Natural killer cell treated with Interleukin-12 subunit alpha and Interleukin-12 subunit beta and Interleukin-15 and Interleukin-18, amount 100 ng/mL, for 72 hours (primary cell): ENCODE data around the gene CHRNE. TPM values are rescaled to one million over a fixed set of nuclear protein-coding genes. Genes with fewer than 3 reads are reported as not detected.

ENCODE experiments used
- ATAC-seq, 2 donors: fragments of 150-1000 bp; cut with Tn5 transposase in 1 of 2; sonication (Bioruptor Pico), chemical (Tn5 transposase) in 1 of 2; 2 replicates each; pipeline ENCODE4 v1.10.0; 2021
- DNase-seq: peaks from one replicate; pipeline ENCODE4 v3.0.0; 2022; ENCODE audit warnings: low spot score
- H3K27ac Mint-ChIP-seq, 2 donors: 1 replicate in 1 of 2; 2 replicates in 1 of 2; pipeline ENCODE4 v1.8.0; 2022; ENCODE audit warnings: mixed read lengths in 2 of 2, mild to moderate bottlenecking in 1 of 2, moderate library complexity in 1 of 2
- H3K27me3 Mint-ChIP-seq, 2 donors: 1 replicate in 1 of 2; 2 replicates in 1 of 2; pipeline ENCODE4 v1.8.0; 2022; ENCODE audit warnings: mixed read lengths in 2 of 2
- H3K36me3 Mint-ChIP-seq: one replicate; pipeline ENCODE4 v1.8.0; 2022; ENCODE audit warnings: mixed read lengths
- H3K4me1 Mint-ChIP-seq, 2 donors: 1 replicate in 1 of 2; 2 replicates in 1 of 2; pipeline ENCODE4 v1.8.0; 2022; ENCODE audit warnings: low read depth in 2 of 2, mixed read lengths in 2 of 2, mild to moderate bottlenecking in 1 of 2
- H3K4me3 Mint-ChIP-seq: one replicate; pipeline ENCODE4 v1.8.0; 2022; ENCODE audit warnings: mixed read lengths
- H3K9me3 Mint-ChIP-seq: 2 replicates; pipeline ENCODE4 v1.8.0; 2022; ENCODE audit warnings: mixed read lengths
- total RNA-seq, 2 donors: library from RNA; stranded (reverse); gene quantifications; one replicate each; pipeline ENCODE4 v1.2.3, GENCODE V29; 2022

The CHRNE gene
- total RNA-seq, 2 donors from 2014 or later = 3.9 to 7.6 TPM

DNA sequence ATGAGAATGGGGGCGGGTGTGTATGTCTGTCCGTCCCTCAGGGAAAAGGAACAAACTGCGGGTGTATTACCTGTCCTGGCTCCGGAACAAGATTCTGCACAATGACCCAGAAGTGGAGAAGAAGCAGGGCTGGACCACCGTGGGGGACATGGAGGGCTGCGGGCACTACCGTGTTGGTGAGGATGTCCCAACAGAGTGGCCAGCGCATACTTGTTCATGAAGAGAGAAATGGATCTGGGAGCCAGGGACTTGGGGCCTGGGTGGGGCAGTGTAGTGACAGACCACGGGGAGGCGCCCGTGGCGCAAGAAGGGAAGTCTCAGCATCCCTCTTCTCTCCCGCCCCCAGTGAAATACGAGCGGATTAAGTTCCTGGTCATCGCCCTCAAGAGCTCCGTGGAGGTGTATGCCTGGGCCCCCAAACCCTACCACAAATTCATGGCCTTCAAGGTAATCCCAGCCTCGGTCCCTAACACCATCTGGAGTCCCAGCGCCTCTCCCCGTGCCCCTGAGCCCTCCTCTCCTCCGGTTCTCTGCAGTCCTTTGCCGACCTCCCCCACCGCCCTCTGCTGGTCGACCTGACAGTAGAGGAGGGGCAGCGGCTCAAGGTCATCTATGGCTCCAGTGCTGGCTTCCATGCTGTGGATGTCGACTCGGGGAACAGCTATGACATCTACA is 7.1 kb downstream of the CHRNE start:
- Mint-ChIP-seq H3K4me1 (peaks cover 10 to 14% of the 10 kb centered on the region in 2 donors), H3K36me3 (no peaks in the 10 kb centered on the region), H3K27me3 (no peaks in the 10 kb centered on the region), H3K27ac (no peak overlapping the region), H3K9me3 (no peaks in the 10 kb centered on the region), H3K4me3 (no peak overlapping the region)
- DNase-seq = peak; percentile 23
- ATAC-seq = no peak

DNA sequence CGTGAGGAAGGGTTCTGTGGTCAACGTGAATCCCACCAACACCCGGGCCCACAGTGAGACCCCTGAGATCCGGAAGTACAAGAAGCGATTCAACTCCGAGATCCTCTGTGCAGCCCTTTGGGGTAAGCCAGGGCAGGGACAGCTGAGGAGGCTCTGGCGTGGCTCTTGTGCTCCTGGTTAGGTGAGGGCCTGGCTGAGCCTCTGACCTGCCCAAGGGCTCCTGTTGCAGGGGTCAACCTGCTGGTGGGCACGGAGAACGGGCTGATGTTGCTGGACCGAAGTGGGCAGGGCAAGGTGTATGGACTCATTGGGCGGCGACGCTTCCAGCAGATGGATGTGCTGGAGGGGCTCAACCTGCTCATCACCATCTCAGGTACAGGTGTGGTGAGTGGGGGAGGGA is 7.8 kb downstream of the CHRNE start:
- Mint-ChIP-seq H3K4me1 (peaks cover 7 to 12% of the 10 kb centered on the region in 2 donors), H3K36me3 (no peaks in the 10 kb centered on the region)

DNA sequence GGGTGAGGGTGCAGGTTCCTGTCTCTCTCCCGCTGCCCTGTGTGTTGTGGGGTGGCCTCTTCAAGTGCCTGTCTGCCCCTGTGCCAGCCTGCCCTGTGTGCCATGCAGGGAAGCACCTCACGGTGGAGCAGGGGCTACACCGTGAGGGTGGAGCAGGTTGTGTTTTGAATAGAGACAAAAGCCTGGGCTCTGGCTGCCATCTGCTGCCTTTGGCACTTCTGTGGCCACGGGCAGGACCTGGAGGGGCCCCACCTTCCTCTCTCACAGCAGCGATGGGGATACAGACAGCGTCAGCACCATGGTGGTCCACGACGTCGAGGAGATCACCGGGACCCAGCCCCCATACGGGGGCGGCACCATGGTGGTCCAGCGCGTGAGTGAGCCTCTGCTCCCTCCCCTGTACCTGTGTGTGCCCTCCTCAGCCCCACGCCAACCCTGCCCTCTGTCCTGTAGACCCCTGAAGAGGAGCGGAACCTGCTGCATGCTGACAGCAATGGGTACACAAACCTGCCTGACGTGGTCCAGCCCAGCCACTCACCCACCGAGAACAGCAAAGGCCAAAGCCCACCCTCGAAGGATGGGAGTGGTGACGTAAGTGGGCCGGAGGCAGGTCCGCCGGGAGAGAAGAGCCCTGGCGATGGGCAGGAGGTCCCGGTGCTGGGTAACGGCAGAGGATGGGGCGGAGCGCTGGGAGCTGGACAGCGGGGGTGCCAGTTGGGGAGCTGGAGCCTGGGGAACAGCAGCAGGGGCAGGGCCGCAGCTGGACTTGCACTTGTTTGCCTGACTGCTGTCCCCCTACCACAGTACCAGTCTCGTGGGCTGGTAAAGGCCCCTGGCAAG is 9.0 kb downstream of the CHRNE start:
- Mint-ChIP-seq H3K4me1 (peaks cover 0 to 8% of the 10 kb centered on the region in 2 donors), H3K27me3 (no peaks in the 10 kb centered on the region), H3K36me3 (no peaks in the 10 kb centered on the region), H3K27ac (no peak overlapping the region), H3K4me3 (no peak overlapping the region), H3K9me3 (no peaks in the 10 kb centered on the region)
- ATAC-seq (no peak), DNase-seq (peak; percentile 51)

More for the DNA sequence above, 7.8 kb downstream of the CHRNE start:
- Mint-ChIP-seq H3K27ac (no peak overlapping the region), H3K4me3 (no peak overlapping the region), H3K27me3 (no peaks in the 10 kb centered on the region), H3K9me3 (no peaks in the 10 kb centered on the region)
- ATAC-seq = no peak
- no peak for DNase-seq

DNA sequence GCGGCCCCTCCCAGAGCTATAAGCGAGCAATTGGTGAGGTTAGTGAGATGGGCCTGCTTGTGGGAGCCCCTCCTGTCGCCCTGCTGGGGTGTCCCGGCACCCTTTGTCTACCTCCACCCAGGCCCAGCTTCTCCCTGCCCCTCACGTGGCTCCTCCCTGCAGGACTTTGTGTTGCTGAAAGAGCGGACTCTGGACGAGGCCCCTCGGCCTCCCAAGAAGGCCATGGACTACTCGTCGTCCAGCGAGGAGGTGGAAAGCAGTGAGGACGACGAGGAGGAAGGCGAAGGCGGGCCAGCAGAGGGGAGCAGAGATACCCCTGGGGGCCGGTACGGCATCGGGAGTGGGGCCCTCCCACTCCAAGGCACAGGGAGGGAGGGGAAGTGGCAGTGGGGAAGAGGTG is 9.6 kb downstream of the CHRNE start:
- no peak for ATAC-seq
- H3K27me3 Mint-ChIP-seq = no peaks in the 10 kb centered on the region

DNA sequence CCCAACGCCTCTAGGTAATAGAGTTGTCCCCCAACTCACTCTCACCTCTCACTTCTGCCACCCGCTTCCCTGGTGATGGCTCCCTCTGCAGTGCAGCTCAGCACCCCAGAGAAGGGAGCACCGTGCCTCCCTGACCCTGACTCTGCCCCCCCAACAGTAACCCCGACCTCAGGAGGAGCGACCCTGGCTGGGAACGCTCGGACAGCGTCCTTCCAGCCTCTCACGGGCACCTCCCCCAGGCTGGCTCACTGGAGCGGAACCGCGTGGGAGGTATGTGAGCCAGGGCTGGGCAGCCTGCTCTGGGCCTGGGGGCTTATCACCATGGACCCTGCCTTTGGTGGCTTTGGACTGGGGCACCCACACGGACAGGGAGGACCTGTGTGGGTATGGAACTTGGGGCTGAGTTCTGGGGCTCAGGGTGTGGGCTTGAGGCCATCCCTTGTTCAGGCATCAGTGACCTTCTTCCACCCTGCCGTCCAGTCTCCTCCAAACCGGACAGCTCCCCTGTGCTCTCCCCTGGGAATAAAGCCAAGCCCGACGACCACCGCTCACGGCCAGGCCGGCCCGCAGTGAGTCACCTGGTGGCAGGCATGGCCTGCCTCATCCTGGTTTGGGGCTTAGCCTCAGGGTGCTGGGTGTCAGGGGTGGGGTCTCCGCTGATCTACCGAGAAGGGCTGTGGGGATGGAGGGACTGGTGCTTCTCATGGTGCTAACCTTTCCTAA is 10.2 kb downstream of the CHRNE start:
- no peak overlapping the region for H3K4me3 Mint-ChIP-seq
- no peak overlapping the region for H3K27ac Mint-ChIP-seq

More for the DNA sequence above, 9.6 kb downstream of the CHRNE start:
- peak; percentile 8 for DNase-seq
- peaks cover 0 to 4% of the 10 kb centered on the region in 2 donors for H3K4me1 Mint-ChIP-seq
- no peaks in the 10 kb centered on the region for H3K9me3 Mint-ChIP-seq
- H3K36me3 Mint-ChIP-seq = no peaks in the 10 kb centered on the region
- H3K4me3 Mint-ChIP-seq = no peak overlapping the region
- H3K27ac Mint-ChIP-seq = no peak overlapping the region

DNA sequence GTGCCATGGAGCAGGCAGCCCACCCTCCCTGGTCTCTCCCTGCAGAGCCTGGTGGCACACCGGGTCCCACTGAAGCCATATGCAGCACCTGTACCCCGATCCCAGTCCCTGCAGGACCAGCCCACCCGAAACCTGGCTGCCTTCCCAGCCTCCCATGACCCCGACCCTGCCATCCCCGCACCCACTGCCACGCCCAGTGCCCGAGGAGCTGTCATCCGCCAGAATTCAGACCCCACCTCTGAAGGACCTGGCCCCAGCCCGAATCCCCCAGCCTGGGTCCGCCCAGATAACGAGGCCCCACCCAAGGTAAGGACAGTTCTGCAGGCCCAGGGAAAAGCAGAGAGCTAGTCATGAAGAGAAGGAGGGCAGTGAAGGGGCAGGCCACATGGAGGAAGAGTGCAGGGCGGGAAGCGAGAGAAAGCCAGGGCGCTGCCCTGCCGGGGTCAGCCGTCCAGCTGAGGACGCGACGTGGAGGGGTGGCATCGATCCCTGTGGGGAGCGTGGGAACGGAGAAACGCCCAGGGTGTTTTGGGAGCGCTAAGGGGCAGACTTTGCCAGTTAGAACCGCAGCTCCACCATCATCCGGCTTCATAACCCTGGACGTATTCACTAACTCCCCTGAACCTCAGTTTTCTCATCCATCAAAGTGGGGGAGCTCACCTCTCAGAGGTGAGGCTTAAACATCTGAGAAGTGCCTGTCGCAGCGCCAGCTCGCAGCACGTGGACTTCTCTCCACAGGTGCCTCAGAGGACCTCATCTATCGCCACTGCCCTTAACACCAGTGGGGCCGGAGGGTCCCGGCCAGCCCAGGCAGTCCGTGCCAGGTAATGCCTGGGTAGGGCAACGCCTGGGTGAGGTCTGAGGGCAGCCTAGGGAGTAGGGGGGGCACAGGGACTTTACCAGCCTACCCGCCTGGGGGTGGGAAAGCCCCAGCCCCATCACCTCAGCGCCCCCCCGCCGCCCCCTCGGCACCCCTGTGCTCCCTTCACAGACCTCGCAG is 11.2 kb downstream of the CHRNE start:
- H3K27me3 Mint-ChIP-seq = no peaks in the 10 kb centered on the region
- ATAC-seq (no peak), DNase-seq (no peak)
- no peak overlapping the region for H3K27ac Mint-ChIP-seq
- peaks cover 0 to 4% of the 10 kb centered on the region in 2 donors for H3K4me1 Mint-ChIP-seq
- no peaks in the 10 kb centered on the region for H3K9me3 Mint-ChIP-seq
- H3K4me3 Mint-ChIP-seq = no peak overlapping the region
- no peaks in the 10 kb centered on the region for H3K36me3 Mint-ChIP-seq

More for the DNA sequence above, 10.2 kb downstream of the CHRNE start:
- Mint-ChIP-seq H3K27me3 (no peaks in the 10 kb centered on the region), H3K9me3 (no peaks in the 10 kb centered on the region), H3K36me3 (no peaks in the 10 kb centered on the region), H3K4me1 (peaks cover 0 to 4% of the 10 kb centered on the region in 2 donors)
- no peak for DNase-seq
- ATAC-seq = no peak

DNA sequence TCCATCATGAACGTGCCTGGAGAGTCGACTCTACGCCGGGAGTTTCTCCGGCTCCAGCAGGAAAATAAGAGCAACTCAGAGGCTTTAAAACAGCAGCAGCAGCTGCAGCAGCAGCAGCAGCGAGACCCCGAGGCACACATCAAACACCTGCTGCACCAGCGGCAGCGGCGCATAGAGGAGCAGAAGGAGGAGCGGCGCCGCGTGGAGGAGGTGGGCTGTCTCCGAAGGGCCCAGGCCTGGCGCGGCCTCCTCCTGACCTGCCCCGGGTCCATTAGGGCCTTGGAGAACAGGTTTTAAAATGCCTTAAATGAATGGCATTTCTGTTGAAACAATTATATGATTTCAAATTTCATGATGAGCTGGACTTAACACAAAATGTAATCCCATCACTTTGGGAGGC is 15.3 kb downstream of the CHRNE start:
- Mint-ChIP-seq H3K36me3 (no peaks in the 10 kb centered on the region), H3K9me3 (no peaks in the 10 kb centered on the region), H3K27ac (no peak overlapping the region)

DNA sequence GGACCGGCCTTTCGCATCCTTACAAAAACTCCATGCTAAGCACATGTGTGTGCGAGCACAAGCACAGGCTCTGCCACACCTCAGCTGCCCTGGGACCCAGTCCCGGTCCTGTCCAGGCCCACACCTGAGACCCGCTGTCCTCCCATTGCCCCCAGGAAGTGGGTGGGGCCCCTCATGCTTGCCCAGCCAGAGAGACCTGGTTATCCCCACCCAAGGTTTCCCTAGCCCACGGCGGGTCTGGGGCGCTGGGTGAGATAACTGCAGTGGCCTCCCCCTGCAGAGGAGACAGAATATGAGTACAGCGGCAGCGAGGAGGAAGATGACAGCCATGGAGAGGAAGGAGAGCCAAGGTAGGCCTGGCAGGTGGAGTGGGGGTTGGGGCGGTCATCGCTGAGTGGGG is 16.1 kb downstream of the CHRNE start:
- H3K36me3 Mint-ChIP-seq = no peaks in the 10 kb centered on the region
- H3K27me3 Mint-ChIP-seq = no peaks in the 10 kb centered on the region
- no peak overlapping the region for H3K27ac Mint-ChIP-seq

More for the DNA sequence above, 15.3 kb downstream of the CHRNE start:
- Mint-ChIP-seq H3K4me3 (no peak overlapping the region), H3K27me3 (no peaks in the 10 kb centered on the region), H3K4me1 (peaks cover 0 to 8% of the 10 kb centered on the region in 2 donors)
- DNase-seq (no peak), ATAC-seq (no peak)

DNA sequence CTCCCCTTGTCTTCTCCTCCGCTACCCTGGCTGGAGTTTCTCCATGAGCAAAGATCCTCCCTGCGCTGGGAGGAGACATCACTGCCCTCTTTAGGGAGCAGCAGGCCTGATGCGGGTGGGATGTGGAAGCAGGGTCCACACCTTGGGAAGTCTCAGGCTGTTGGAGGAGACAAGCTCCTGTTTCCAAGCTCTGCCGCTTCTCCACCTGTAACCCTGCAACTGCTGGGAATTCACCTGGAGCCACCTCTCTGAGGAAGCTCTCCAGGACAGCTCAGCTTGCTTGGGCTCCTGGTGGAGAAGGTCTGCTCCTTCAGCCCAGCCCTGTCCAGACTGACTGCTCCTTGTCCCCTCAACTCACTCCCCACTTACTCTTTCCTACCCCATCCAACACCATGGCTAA is 18.4 kb downstream of the CHRNE start:
- Mint-ChIP-seq H3K4me3 (no peak overlapping the region), H3K36me3 (no peaks in the 10 kb centered on the region), H3K27ac (no peak overlapping the region), H3K4me1 (peaks cover 0 to 15% of the 10 kb centered on the region in 2 donors), H3K9me3 (no peaks in the 10 kb centered on the region), H3K27me3 (no peaks in the 10 kb centered on the region)
- no peak for ATAC-seq
- no peak for DNase-seq

More for the DNA sequence above, 16.1 kb downstream of the CHRNE start:
- DNase-seq = no peak
- ATAC-seq = no peak
- Mint-ChIP-seq H3K9me3 (no peaks in the 10 kb centered on the region), H3K4me3 (no peak overlapping the region), H3K4me1 (peaks cover 0 to 13% of the 10 kb centered on the region in 2 donors)

DNA sequence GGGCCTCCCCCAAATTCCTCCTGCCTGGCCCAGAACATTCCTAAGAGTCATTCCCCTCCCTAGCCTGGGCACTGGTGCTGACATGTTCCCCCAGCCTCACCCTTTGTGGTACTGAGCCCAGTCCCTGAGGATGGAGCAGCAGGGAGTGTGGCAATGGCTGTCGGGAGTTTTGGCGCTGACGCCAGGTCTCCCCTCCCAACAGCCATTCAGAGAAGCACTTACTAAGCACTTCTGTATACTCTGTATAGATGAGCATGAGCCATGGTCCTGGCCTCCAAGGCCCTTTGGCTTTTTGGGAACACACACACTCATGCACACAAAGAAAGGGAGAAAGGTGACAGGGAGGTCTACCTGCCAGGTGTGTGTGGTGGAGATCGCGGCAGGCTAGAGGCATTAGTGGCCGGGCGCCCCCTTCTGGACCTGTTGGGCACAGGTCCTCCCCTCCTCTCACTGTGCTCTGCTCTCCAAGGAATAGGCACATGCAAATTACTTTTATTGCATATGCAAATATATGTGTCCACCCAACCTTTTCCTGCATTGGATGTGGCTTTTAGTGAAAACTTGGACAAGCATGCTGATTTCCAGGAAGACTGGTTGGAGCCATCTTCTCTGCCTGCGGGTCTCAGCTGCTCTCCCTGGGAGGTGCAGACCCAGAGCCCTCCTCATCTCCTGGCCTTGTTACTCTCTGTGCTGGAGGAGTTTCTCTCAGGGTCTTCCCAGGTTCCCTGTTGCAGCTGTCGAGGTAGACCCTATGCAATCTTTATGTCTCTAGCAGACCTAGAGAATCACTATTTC is 20.9 kb downstream of the CHRNE start:
- no peaks in the 10 kb centered on the region for H3K36me3 Mint-ChIP-seq
- no peaks in the 10 kb centered on the region for H3K9me3 Mint-ChIP-seq
- H3K27ac Mint-ChIP-seq = no peak overlapping the region
- DNase-seq (no peak), ATAC-seq (peak; percentile 70 to 79)
- peaks cover 0 to 15% of the 10 kb centered on the region in 2 donors for H3K4me1 Mint-ChIP-seq
- no peak overlapping the region for H3K4me3 Mint-ChIP-seq
- no peaks in the 10 kb centered on the region for H3K27me3 Mint-ChIP-seq

DNA sequence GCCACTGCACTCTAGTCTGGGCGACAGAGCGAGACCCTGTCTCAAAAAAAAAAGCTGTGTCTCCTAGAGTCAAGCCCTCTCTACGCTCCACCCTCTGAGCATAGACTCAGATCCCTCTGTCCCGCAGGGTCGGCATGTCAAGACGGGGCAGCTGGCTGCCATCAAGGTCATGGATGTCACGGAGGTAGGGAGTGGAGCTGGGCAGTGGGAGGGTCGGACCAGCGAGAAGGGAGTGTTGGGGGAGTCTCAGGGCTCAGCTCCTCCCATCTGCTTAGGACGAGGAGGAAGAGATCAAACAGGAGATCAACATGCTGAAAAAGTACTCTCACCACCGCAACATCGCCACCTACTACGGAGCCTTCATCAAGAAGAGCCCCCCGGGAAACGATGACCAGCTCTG is 22.0 kb downstream of the CHRNE start:
- no peak overlapping the region for H3K4me3 Mint-ChIP-seq
- H3K27me3 Mint-ChIP-seq = no peaks in the 10 kb centered on the region
- peaks cover 0 to 15% of the 10 kb centered on the region in 2 donors for H3K4me1 Mint-ChIP-seq
- H3K9me3 Mint-ChIP-seq = no peaks in the 10 kb centered on the region
- no peak for DNase-seq
- no peak for ATAC-seq
- H3K27ac Mint-ChIP-seq = no peak overlapping the region
- no peaks in the 10 kb centered on the region for H3K36me3 Mint-ChIP-seq

DNA sequence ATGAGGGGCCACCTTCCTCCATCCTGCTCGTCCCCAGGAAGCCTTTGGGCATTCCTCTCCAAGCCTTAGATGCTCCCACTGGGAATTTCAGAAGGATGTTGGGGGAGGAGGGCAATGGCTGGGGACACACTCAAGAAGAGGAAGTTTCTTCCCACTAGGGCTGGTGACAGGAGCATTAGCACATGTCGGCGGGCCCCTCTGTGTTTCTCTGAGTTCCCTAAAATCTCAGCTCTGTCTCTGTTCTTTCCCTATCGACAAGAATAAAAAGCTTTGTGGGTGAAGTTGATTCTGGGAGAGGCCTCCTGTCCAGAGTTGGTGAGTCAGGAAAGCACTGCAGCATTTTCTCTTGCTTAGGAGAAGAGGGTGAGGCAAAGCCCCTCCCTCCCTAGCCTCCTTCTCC is 23.3 kb downstream of the CHRNE start:
- Mint-ChIP-seq H3K4me1 (peaks cover 0 to 10% of the 10 kb centered on the region in 2 donors), H3K27ac (no peak overlapping the region), H3K4me3 (no peak overlapping the region), H3K27me3 (no peaks in the 10 kb centered on the region), H3K9me3 (no peaks in the 10 kb centered on the region), H3K36me3 (no peaks in the 10 kb centered on the region)
- no peak for DNase-seq
- ATAC-seq = no peak
